GM21723 (cell line): ENCODE data around the gene ILF2.
"Not testable (repeated sequence)": the region's sequence is repeated elsewhere in the genome, so short reads cannot be mapped to it uniquely, and the experiment has no call there.

Source experiments
- ATAC-seq: cut with Tn5 transposase; IDR thresholded peaks from one replicate; pipeline ENCODE4 v1.9.1; 2021; ENCODE audit warnings: mild to moderate bottlenecking, moderate library complexity; ENCODE audit not compliant: unreplicated experiment

ILF2 gene

GRCh38 chr1:153679337-153680119 lies 8.7 kb upstream of the ILF2 start:
- ATAC-seq = no peak

GRCh38 chr1:153678519-153679336 lies 7.9 kb upstream of the ILF2 start, which contains the start of gene NPR1:
Gene NPR1 (plus strand): TSS chr1:153678688. CDS start chr1:153679109, 421 bp downstream.
- ATAC-seq = no peak

- no peak for ATAC-seq
Measured at GRCh38 chr1:153677718-153678518, 7.1 kb upstream of the ILF2 start.

GRCh38 chr1:153673511-153673910 lies 2.7 kb upstream of the ILF2 start:
- ATAC-seq = no peak

GRCh38 chr1:153671628-153672353 lies 998 bp upstream of the ILF2 start:
- ATAC-seq = peak; percentile 27

GRCh38 chr1:153670257-153670858 lies 435 bp downstream of the ILF2 start:
- peak; percentile 9 for ATAC-seq

GRCh38 chr1:153669606-153670005 lies 1.2 kb downstream of the ILF2 start:
- no peak for ATAC-seq

GRCh38 chr1:153668672-153669071 lies 2.1 kb downstream of the ILF2 start:
- not testable (repeated sequence) for ATAC-seq

- ATAC-seq = no peak
Measured at GRCh38 chr1:153667439-153667838, 3.4 kb downstream of the ILF2 start.

GRCh38 chr1:153663211-153663610 lies 7.6 kb downstream of the ILF2 start:
- no peak for ATAC-seq

- ATAC-seq = no peak
Measured at GRCh38 chr1:153662269-153662668, 8.5 kb downstream of the ILF2 start.

- no peak for ATAC-seq
Measured at GRCh38 chr1:153661111-153661708, 9.6 kb downstream of the ILF2 start.

GRCh38 chr1:153659656-153660055 lies 11.1 kb downstream of the ILF2 start:
- ATAC-seq = no peak

GRCh38 chr1:153659175-153659534 lies 11.6 kb downstream of the ILF2 start:
- no peak for ATAC-seq

- ATAC-seq = peak; percentile 91
Measured at GRCh38 chr1:153658400-153659174, 12.2 kb downstream of the ILF2 start, which contains the start of gene SNAPIN. Gene SNAPIN (plus strand): TSS chr1:153658703. CDS start chr1:153658744, 41 bp downstream.

GRCh38 chr1:153655333-153655732 lies 15.5 kb downstream of the ILF2 start:
- ATAC-seq = no peak

- ATAC-seq = no peak
Measured at GRCh38 chr1:153652805-153653500, 17.8 kb downstream of the ILF2 start.

GRCh38 chr1:153651771-153652170 lies 19.0 kb downstream of the ILF2 start:
- no peak for ATAC-seq
